ENCODE results near the gene GALM. TPM values are rescaled to one million over a fixed set of nuclear protein-coding genes. Genes with fewer than 3 reads are reported as not detected.

The GALM gene
- total RNA-seq, 1 experiment from 2014 or later = 10.0 TPM

DNA sequence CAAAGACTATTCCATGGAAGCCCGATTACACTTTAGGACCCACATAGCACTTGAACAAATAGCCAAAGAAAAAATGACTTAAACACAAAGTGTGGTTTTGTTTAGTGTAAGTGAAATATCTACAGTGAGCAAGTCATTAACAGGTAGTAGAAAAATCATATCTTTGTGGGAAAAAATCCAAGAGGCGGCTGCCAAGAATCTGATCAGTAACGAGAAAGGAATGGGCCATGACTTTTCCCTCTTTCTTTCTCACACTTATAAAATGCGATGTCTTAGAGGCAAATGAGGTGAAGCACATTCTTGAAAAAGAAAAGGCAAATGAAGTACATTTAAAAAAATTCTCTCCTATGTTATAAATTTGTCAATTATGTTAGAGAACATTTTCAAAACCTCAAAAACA is 99.2 kb downstream of the GALM start:
- no peaks in the 10 kb centered on the region for H3K27me3 Mint-ChIP-seq (ENCODE audit: low read depth)

More for the DNA sequence above, 99.2 kb downstream of the GALM start:
- Histone ChIP-seq H2AFZ (ENCODE audit: low read length) (no peak overlapping the region), H3K79me2 (ENCODE audit: insufficient read depth, low read length) (no peaks in the 10 kb centered on the region), H3K23ac (ENCODE audit: insufficient read length, low read depth, low read length) (no peak overlapping the region), H3T11ph (ENCODE audit: low read length) (no peak overlapping the region), H3K27me3 (ENCODE audit: insufficient read depth, low read length) (no peaks in the 10 kb centered on the region), H3K18ac (ENCODE audit: insufficient read length, low read depth, low read length) (no peak overlapping the region), H3K27ac (ENCODE audit: insufficient read length, low read depth, low read length) (no peak overlapping the region), H3K9ac (ENCODE audit: extremely low read depth, insufficient read length, low read length) (no peak overlapping the region), H4K5ac (ENCODE audit: insufficient read length, low read depth, low read length) (no peak overlapping the region), H2BK20ac (ENCODE audit: low read depth, low read length, poor library complexity, severe bottlenecking) (no peak overlapping the region), H3K4me1 (ENCODE audit: insufficient read depth, low read length) (no peaks in the 10 kb centered on the region), H3K4ac (ENCODE audit: low read depth, low read length) (no peak overlapping the region), H3K14ac (ENCODE audit: insufficient read depth, low read length) (no peak overlapping the region), H3K79me1 (ENCODE audit: insufficient read depth, low read depth, low read length, poor library complexity, severe bottlenecking) (no peaks in the 10 kb centered on the region), H2BK5ac (ENCODE audit: insufficient read length, low read length) (no peak overlapping the region), H4K20me1 (ENCODE audit: control insufficient read depth, insufficient read depth, insufficient read length) (no peaks in the 10 kb centered on the region), H3K4me2 (ENCODE audit: insufficient read depth, insufficient read length, low read length) (no peak overlapping the region), H2BK12ac (ENCODE audit: insufficient read length, low read depth, low read length) (no peak overlapping the region), H3K9me3 (ENCODE audit: control insufficient read depth, low read depth, low read length) (no peaks in the 10 kb centered on the region), H2AK5ac (ENCODE audit: insufficient read length, low read length) (no peak overlapping the region), H4K91ac (ENCODE audit: insufficient read length, low read depth, low read length) (no peak overlapping the region), H2BK120ac (ENCODE audit: low read depth, low read length, poor library complexity, severe bottlenecking) (no peak overlapping the region), H3K23me2 (ENCODE audit: insufficient read length, low read depth, low read length, poor library complexity, severe bottlenecking) (no peaks in the 10 kb centered on the region), H3K56ac (ENCODE audit: insufficient read length, low read depth, low read length) (no peak overlapping the region), H4K8ac (replicated peaks; ENCODE audit: insufficient read length, low read depth, low read length) (no peak overlapping the region), H2BK15ac (ENCODE audit: low read depth, low read length) (no peak overlapping the region)
- Mint-ChIP-seq H3K27ac (no peak overlapping the region), H3K4me1 (no peaks in the 10 kb centered on the region), H3K9me3 (no peaks in the 10 kb centered on the region), H3K36me3 (ENCODE audit: insufficient read depth in 1 of 3, low read depth in 3 of 3) (no peaks in the 10 kb centered on the region), H3K4me3 (no peak overlapping the region)
- WGBS (ENCODE audit: extremely low coverage, insufficient read length, low lambda C conversion rate) = no CpG with 5 or more reads among the region's 4 CpGs
- TF ChIP-seq, protein P1, sequence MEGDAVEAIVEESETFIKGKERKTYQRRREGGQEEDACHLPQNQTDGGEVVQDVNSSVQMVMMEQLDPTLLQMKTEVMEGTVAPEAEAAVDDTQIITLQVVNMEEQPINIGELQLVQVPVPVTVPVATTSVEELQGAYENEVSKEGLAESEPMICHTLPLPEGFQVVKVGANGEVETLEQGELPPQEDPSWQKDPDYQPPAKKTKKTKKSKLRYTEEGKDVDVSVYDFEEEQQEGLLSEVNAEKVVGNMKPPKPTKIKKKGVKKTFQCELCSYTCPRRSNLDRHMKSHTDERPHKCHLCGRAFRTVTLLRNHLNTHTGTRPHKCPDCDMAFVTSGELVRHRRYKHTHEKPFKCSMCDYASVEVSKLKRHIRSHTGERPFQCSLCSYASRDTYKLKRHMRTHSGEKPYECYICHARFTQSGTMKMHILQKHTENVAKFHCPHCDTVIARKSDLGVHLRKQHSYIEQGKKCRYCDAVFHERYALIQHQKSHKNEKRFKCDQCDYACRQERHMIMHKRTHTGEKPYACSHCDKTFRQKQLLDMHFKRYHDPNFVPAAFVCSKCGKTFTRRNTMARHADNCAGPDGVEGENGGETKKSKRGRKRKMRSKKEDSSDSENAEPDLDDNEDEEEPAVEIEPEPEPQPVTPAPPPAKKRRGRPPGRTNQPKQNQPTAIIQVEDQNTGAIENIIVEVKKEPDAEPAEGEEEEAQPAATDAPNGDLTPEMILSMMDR (conservative IDR thresholded peaks at IDR 0.05) = no peak
- no peak for DNase-seq

Data from H9 (cell line).